ENCODE measurements around the gene GOSR2. TPM values are rescaled to one million over a fixed set of nuclear protein-coding genes. Genes with fewer than 3 reads are reported as not detected.

GOSR2 gene
- total RNA-seq, 1 experiment from 2014 or later = 53.5 TPM

DNA sequence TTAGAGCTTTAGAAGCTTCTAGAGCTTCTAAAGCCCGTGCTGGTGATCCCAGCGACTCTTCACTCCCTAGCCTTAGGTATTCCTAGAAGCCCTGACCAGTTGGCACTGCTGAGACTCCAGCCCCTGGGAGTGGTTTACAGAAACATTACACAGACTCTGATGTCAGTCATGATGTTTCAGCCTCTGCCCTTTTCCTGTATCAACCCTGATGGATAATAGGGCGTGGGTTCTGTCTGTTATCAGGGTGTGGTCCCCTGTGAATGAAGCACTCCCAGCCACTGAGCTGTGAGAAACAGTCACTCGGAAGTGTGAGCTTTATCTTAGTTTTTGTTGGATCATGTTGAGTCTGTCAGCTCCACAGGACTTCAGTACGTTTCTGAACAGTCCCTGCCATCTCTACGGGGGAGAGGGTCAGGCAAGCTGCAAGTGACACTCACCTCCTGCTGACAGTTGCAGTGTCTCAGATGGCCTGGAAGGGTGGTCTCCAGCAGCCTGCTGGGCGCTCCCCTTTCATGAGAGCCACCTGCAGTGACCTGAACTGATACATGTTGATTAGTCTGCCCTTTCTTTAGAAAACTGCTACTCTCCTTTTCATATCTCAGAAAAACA lies 12.8 kb downstream of the GOSR2 start:
- H2AK5ac ChIP-seq (ENCODE audit: insufficient read length, low read length) = no peak overlapping the region
- no peak overlapping the region for H3K4me2 ChIP-seq (ENCODE audit: insufficient read depth, insufficient read length, low read length)
- H3K27ac ChIP-seq (ENCODE audit: insufficient read length, low read depth, low read length) = no peak overlapping the region
- TF ChIP-seq CTCF (conservative IDR thresholded peaks at IDR 0.05) = no peak
- no peaks in the 10 kb centered on the region for H3K4me1 ChIP-seq (ENCODE audit: insufficient read depth, low read length)
- H3K4me1 Mint-ChIP-seq = no peaks in the 10 kb centered on the region; a peak in 1 of 4 replicates
- no CpG with 5 or more reads among the region's 7 CpGs for WGBS (ENCODE audit: extremely low coverage, insufficient read length, low lambda C conversion rate)
- H3K79me2 ChIP-seq (ENCODE audit: insufficient read depth, low read length) = no peaks in the 10 kb centered on the region
- H3K27ac Mint-ChIP-seq = no peak overlapping the region
- no peak overlapping the region for H3K9ac ChIP-seq (ENCODE audit: extremely low read depth, insufficient read length, low read length)
- H3K9me3 Mint-ChIP-seq = no peaks in the 10 kb centered on the region
- H4K91ac ChIP-seq (ENCODE audit: insufficient read length, low read depth, low read length) = no peak overlapping the region
- no peaks in the 10 kb centered on the region for H3K27me3 ChIP-seq (ENCODE audit: insufficient read depth, low read length)
- no peak overlapping the region for H3K18ac ChIP-seq (ENCODE audit: insufficient read length, low read depth, low read length)
- H4K20me1 ChIP-seq (ENCODE audit: control insufficient read depth, insufficient read depth, insufficient read length) = no peaks in the 10 kb centered on the region
- no peak overlapping the region for H2BK120ac ChIP-seq (ENCODE audit: low read depth, low read length, poor library complexity, severe bottlenecking)
- no peak overlapping the region for H2BK12ac ChIP-seq (ENCODE audit: insufficient read length, low read depth, low read length)
- no peaks in the 10 kb centered on the region for H3K27me3 Mint-ChIP-seq (ENCODE audit: low read depth)
- H2BK20ac ChIP-seq (ENCODE audit: low read depth, low read length, poor library complexity, severe bottlenecking) = no peak overlapping the region
- no peak overlapping the region for H4K5ac ChIP-seq (ENCODE audit: insufficient read length, low read depth, low read length)
- H2BK5ac ChIP-seq (ENCODE audit: insufficient read length, low read length) = no peak overlapping the region
- no peaks in the 10 kb centered on the region for H3K23me2 ChIP-seq (ENCODE audit: insufficient read length, low read depth, low read length, poor library complexity, severe bottlenecking)
- no peak overlapping the region for H4K8ac ChIP-seq (replicated peaks; ENCODE audit: insufficient read length, low read depth, low read length)
- H3K9me3 ChIP-seq (ENCODE audit: control insufficient read depth, low read depth, low read length) = no peaks in the 10 kb centered on the region
- H2AFZ ChIP-seq (ENCODE audit: low read length) = no peak overlapping the region
- no peak overlapping the region for H3K4ac ChIP-seq (ENCODE audit: low read depth, low read length)
- no peak overlapping the region; the same call in 1 of the 2 replicates for H3K14ac ChIP-seq (ENCODE audit: insufficient read depth, low read length)
- no peak overlapping the region for H3T11ph ChIP-seq (ENCODE audit: low read length)
- no peak for DNase-seq
- H3K4me3 Mint-ChIP-seq = no peak overlapping the region
- no peak overlapping the region for H2BK15ac ChIP-seq (ENCODE audit: low read depth, low read length)
- no peak overlapping the region for H3K56ac ChIP-seq (ENCODE audit: insufficient read length, low read depth, low read length)
- H3K36me3 Mint-ChIP-seq (ENCODE audit: insufficient read depth in 1 of 3, low read depth in 3 of 3) = peaks cover 34 to 93% (median 90%) of the 10 kb centered on the region in 3 experiments; a peak in 6 of 7 replicates
- H3K79me1 ChIP-seq (ENCODE audit: insufficient read depth, low read depth, low read length, poor library complexity, severe bottlenecking) = no peaks in the 10 kb centered on the region
- no peak overlapping the region for H3K23ac ChIP-seq (ENCODE audit: insufficient read length, low read depth, low read length)

All from H9 (cell line).